Hepatocyte (in vitro differentiated cells): ENCODE results near the gene BBS9.

Experiments
- EZH2 ChIP-seq: fragments of 200-600 bp; sonication (generic); IDR thresholded peaks from 2 replicates; pipeline ENCODE4 v1.6.1; 2016; ENCODE audit warnings: antibody characterized with exemption, mild to moderate bottlenecking, borderline replicate concordance
- EZH2phosphoT487 ChIP-seq: fragments of 200-600 bp; sonication (generic); IDR thresholded peaks from one replicate; pipeline ENCODE4 v1.6.1; 2018; ENCODE audit warnings: antibody characterized with exemption, mild to moderate bottlenecking, low read depth, moderate library complexity; ENCODE audit not compliant: unreplicated experiment, severe bottlenecking
- TF ChIP-seq, protein P1 (sequence below): fragments of 200-600 bp; sonication (generic); IDR thresholded peaks from 2 replicates; pipeline ENCODE4 v1.5.1; 2016; ENCODE audit warnings: antibody characterized with exemption, mild to moderate bottlenecking; ENCODE audit not compliant: poor library complexity

GRCh38 chr7:33087356-33087755 is 42.0 kb upstream of the BBS9 start:
- TF ChIP-seq, protein P1, sequence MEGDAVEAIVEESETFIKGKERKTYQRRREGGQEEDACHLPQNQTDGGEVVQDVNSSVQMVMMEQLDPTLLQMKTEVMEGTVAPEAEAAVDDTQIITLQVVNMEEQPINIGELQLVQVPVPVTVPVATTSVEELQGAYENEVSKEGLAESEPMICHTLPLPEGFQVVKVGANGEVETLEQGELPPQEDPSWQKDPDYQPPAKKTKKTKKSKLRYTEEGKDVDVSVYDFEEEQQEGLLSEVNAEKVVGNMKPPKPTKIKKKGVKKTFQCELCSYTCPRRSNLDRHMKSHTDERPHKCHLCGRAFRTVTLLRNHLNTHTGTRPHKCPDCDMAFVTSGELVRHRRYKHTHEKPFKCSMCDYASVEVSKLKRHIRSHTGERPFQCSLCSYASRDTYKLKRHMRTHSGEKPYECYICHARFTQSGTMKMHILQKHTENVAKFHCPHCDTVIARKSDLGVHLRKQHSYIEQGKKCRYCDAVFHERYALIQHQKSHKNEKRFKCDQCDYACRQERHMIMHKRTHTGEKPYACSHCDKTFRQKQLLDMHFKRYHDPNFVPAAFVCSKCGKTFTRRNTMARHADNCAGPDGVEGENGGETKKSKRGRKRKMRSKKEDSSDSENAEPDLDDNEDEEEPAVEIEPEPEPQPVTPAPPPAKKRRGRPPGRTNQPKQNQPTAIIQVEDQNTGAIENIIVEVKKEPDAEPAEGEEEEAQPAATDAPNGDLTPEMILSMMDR = no peak
- TF ChIP-seq EZH2 (no peak), EZH2phosphoT487 (no peak)
